NOMO-1 (cell line): Measurements from ENCODE around the gene ATP6V1B1.

Source experiments
- DNase-seq, 2 experiments: peaks; one replicate each; lab custom pipeline; 2025; ENCODE audit not compliant: unreplicated experiment in 2 of 2; lab: John Stamatoyannopoulos, UW

The ATP6V1B1 gene

GRCh38 chr2:70901227-70902066, 34.3 kb upstream of the ATP6V1B1 start:
- peak in 1 of 2 experiments; percentile 9 for DNase-seq

- DNase-seq, result no peak
These were observed 33.6 kb upstream of the ATP6V1B1 start for GRCh38 chr2:70902067-70902442.

DNA sequence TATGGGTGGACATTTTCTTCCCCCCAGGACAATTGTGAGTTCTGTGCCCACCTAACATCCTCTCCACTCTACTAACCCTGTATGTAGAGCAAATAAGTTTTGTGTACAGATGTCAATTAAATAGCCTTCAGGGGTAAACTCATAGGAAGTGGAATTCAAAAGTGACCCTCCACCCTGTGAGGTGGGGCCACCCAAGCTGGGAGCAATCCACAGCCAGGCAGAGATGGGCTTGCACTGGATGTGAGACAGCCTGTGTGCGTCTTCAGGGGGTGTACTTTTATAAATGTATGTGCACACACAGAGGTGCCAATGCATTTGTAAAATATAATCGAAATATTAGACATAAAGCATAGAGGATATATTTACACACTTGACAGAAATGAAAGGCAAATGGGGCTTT, 33.1 kb upstream of the ATP6V1B1 start:
- DNase-seq, result no peak

DNA sequence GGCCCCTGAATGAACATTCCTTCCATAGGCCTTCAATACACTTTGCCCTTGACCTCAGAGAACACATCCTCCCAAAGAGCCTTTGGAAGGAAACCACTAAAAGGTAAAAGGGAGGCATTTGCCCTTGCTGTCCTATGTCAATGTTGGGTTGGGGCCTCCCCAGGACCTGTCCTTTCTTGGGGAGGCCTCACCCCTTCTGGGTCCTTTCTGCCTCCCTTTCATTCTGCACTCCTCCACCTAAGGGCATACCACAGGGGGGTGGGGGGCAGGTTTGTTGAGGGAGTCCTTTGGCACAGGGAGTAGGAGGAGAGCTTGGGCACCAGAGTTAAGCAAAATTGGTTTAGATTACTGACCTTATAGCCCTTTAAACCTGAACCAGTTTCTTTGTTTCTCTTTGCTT, 32.5 kb upstream of the ATP6V1B1 start:
- no peak for DNase-seq

- no peak for DNase-seq
These were observed 31.9 kb upstream of the ATP6V1B1 start for GRCh38 chr2:70903641-70904340.

DNA sequence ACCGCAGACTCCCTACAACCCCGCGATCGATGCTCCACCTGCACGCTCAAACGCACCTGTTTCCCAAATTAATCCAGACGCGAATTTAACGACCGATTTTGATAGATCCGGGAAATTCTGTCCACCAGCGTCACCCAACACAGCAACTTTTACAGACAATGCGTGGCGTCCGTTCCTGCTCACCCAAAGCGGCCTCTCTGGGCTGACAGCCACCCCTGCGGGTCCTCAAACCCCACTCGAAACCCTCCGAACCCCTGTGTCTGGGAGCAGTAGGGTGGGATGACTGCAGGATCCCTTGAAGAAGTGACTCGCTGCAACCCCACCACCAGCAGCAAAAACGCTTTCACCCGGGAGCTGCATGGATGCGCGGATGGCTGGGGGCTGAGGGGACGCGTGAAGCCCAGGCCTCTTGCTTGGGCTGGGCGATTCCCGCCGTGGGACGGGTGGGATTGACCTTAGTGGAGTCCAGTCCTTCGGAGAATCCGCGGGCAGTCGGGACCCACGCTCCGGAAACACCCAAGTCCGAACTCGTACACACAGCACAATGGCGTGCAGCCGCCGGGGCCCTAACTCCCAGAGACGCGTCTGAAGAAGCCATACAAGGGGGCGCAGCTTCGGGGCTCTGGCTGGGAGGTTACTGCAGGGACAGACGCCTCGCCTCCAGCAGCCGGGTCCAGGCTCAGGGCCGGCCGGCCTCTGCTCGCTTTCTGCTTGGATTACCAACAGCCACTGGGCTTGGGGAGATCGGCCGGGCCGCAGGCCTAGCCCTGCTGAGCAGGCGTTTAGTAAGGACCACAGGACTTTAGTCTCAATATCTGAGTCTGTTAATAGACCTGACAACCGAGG, 31.1 kb upstream of the ATP6V1B1 start:
- DNase-seq, result no peak

DNA sequence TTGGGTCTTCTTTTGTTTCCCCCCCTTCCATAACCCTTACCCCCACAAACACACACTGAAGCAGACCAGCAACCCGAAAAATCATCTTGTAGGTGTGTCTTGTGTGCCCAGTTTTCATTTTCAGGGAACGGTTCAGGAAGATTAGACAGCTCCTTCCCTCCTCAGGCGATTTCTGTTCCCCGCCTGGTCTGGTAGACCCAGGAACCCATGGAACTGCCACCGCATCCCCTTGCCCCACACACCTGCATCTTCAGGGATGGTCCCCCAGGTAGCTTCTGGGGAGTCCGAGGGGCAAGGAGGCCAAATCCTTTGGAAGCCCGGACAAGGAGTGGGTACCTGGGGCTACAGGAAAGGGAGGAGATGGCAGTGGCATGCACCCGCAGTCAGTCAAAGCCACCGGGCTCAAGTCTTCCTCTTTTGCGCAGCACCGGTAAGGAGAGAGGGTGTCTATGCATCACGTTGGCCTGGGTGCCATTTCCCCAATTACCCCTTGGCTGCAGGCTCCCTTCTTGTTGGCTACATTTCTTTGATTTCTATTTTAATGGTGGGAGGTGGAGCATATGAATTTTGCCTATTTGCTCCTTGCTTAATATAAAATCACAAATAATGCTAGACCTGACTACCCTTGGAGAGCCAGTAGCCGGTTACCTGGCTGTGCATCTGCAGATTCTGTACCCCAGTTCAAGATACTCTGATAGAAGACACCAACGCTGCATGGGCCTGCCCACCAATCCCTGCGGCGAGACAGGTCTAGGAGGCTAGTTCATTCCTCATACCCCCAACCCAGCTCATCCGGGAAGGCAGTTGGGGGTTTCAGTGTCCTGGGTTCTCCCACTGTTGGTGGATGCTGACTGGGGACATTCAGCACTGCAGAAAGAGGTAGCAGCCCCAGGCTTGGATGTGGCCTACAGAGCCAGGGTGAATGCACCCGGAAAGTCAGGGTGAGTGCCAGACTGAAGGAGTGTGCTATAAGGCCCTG, 30.0 kb upstream of the ATP6V1B1 start:
- DNase-seq, result no peak

DNA sequence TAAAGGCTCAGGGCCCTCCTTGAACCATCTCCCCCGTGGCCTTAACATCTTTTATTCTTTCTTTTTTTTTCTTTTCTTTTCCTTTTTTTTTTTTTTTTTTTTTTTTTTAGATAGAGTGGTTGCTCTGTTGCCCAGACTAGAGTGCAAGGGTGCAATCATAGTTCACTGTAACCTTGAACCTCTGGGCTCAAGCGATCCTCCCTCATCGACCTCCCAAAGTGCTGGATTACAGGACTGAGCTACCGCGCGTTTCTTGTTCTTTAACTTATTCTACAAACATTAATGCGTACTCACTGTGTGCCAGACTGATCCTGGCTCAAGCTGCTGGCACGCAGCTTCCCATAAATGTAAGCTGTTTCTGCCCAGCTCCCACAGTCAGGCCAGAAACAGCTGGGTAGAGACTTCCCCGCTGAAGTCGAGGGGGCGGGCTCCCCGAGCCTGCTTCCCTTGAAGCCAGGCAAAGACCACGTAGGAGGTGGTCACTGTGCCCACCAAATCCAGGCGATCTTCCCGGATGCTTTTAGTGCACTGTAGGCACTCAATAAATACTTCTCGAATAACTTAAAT, 29.2 kb upstream of the ATP6V1B1 start:
- DNase-seq, result no peak

GRCh38 chr2:70907130-70908057, 28.3 kb upstream of the ATP6V1B1 start:
- DNase-seq, result peak; percentile 58 to 70

- peak; percentile 18 to 32 for DNase-seq
These were observed 19.4 kb upstream of the ATP6V1B1 start for GRCh38 chr2:70916291-70916690.

DNA sequence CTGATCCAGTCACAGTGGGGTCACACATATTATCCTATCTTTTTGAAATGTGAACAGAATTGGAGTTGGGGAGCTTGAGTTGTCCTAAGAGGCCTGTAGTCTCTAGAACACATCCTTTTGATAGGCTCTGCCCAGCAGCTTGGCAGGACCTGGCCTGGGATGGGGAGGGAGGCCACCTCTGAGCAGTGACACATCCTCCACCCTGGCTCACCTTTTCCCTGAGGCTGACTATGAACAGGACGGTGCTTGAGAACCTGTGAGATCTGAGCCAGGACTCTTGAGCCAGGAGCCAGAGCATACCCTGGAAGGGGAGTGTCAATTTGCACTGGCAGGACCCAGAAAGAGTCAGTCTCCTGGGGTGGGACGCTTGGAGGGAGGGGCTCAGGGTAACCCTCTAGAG, 17.7 kb upstream of the ATP6V1B1 start:
- no peak for DNase-seq

- DNase-seq, result peak; percentile 51 to 66
These were observed 15.9 kb upstream of the ATP6V1B1 start for GRCh38 chr2:70919672-70920366.

DNA sequence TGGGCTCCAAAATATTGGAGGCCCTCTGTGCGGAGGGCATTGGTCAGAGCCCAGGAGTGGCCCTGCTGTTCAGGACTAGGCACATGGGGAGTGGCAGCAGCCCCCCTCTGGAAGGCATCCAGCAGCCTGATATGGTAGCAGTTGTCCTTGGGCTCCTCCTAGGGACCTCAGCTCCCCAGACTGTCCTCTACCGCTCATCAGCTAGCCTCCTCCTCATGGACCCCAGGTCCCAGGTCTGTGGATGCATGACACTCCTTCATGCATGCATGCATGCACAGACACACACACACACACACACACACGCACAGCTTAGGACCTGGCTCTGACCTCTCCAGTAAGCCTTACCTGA, 15.4 kb upstream of the ATP6V1B1 start:
- DNase-seq, result no peak

GRCh38 chr2:70921031-70921430, 14.7 kb upstream of the ATP6V1B1 start:
- no peak for DNase-seq

DNA sequence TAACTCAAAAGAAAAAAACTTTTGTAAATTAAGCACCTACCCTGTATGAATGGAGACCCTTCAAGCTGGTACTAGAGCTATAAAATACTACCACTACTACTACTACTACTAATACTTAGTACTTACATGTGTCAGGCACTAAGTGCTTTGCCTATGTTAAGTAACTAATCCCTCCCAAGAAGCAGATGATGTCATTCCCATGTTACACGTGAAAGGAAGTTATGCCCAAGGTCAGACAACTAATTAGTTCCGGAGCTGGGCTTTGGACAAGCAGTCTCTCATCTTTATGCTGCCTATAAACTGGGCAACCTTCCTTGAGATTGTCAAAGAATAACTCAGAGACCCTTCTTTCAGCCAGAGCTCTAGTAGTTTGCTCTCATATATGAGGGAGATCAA, 13.9 kb upstream of the ATP6V1B1 start:
- DNase-seq, result peak in 1 of 2 experiments; percentile 10

GRCh38 chr2:70922235-70923234, 13.2 kb upstream of the ATP6V1B1 start:
- no peak for DNase-seq

DNA sequence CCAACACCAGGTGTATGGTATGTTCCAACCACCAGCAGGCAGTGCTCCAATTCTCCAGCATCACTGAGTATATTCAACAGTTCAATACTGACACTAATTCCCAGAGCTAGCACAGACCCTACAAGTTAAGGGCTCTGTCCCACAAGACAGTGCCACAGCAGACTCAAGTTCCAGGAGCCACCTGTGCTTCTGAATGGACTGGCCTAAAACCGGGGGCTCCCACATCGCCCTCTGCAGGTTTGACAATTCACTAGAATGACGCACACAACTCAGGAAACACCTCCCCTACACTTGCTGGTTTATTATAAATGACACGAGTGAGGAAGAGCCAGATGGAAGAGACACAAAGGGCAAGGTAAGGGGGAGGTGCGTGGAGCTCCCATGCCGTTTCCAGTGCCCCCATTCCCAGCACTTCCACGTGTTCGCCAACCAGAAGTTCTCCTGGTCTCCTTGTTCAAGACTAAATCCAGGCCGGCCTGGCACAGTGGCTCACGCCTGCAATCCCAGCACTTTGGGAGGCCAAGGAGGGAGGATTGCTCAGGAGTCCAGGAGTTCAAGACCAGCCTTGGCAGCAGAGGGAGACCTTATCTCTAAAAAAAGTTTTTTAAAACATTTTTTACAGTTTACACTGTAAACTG, 12.2 kb upstream of the ATP6V1B1 start:
- DNase-seq, result no peak
